22Rv1 (cell line): ENCODE data around the gene KCTD2.

Experiments
- ZFX ChIP-seq: fragments of 450-650 bp; IDR thresholded peaks from 2 replicates; pipeline ENCODE4 v1.6.1; 2017; ENCODE audit warnings: antibody characterized with exemption, borderline replicate concordance
- TF ChIP-seq, protein P1 (sequence below): fragments of 450-650 bp; IDR thresholded peaks from 2 replicates; pipeline ENCODE4 v1.5.1; 2017; ENCODE audit warnings: mild to moderate bottlenecking

GRCh38 chr17:75064460-75064859 lies 17.4 kb downstream of the KCTD2 start:
- TF ChIP-seq, protein P1, sequence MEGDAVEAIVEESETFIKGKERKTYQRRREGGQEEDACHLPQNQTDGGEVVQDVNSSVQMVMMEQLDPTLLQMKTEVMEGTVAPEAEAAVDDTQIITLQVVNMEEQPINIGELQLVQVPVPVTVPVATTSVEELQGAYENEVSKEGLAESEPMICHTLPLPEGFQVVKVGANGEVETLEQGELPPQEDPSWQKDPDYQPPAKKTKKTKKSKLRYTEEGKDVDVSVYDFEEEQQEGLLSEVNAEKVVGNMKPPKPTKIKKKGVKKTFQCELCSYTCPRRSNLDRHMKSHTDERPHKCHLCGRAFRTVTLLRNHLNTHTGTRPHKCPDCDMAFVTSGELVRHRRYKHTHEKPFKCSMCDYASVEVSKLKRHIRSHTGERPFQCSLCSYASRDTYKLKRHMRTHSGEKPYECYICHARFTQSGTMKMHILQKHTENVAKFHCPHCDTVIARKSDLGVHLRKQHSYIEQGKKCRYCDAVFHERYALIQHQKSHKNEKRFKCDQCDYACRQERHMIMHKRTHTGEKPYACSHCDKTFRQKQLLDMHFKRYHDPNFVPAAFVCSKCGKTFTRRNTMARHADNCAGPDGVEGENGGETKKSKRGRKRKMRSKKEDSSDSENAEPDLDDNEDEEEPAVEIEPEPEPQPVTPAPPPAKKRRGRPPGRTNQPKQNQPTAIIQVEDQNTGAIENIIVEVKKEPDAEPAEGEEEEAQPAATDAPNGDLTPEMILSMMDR, result no peak
- no peak for TF ChIP-seq ZFX
